Gastrocnemius medialis (tissue), 4 donors: Measurements from ENCODE around the gene KNG1.
"Not testable (repeated sequence)": the region's sequence is repeated elsewhere in the genome, so short reads cannot be mapped to it uniquely, and the experiment has no call there.

Experiments used
- POLR2A ChIP-seq, 2 donors: fragments of 450-650 bp; IDR thresholded peaks; one replicate each; pipeline ENCODE4 v1.6.1; 2017; ENCODE audit warnings: antibody characterized with exemption in 2 of 2, mild to moderate bottlenecking in 2 of 2, moderate library complexity in 2 of 2
- TF ChIP-seq, protein P1 (sequence below), 5 experiments: fragments of 450-650 bp in 3 of 5; fragments of 200-600 bp in 2 of 5; sonication (generic) in 2 of 5; IDR thresholded peaks in 4 of 5; conservative IDR thresholded peaks in 1 of 5; 1 replicate in 4 of 5; 2 replicates in 1 of 5; pipeline ENCODE4 v1.5.1; 2016 to 2019; ENCODE audit warnings: antibody characterized with exemption in 5 of 5, mild to moderate bottlenecking in 3 of 5, moderate library complexity in 3 of 5

DNA sequence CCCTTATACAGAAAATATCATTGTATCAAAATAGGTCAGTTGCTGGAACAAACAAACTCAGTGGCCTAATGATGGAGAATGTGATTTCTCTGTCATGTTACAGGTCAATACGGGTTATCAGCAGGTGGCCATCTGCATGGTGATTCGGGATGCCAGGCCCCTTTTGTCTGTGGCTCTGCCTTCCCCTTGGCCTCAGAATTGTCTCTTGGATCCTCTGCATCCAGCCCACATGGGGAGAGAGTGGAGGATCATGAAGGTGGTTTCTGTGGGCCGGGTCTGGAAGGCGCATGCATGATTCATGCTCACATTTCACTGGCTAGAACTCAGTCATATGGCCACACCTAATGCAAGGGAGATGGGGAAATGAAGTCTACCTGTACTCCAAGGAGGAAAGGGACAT is 6.5 kb upstream of the KNG1 start:
- not testable (repeated sequence) for TF ChIP-seq POLR2A (IDR thresholded peaks at IDR 0.05)
- TF ChIP-seq, protein P1, sequence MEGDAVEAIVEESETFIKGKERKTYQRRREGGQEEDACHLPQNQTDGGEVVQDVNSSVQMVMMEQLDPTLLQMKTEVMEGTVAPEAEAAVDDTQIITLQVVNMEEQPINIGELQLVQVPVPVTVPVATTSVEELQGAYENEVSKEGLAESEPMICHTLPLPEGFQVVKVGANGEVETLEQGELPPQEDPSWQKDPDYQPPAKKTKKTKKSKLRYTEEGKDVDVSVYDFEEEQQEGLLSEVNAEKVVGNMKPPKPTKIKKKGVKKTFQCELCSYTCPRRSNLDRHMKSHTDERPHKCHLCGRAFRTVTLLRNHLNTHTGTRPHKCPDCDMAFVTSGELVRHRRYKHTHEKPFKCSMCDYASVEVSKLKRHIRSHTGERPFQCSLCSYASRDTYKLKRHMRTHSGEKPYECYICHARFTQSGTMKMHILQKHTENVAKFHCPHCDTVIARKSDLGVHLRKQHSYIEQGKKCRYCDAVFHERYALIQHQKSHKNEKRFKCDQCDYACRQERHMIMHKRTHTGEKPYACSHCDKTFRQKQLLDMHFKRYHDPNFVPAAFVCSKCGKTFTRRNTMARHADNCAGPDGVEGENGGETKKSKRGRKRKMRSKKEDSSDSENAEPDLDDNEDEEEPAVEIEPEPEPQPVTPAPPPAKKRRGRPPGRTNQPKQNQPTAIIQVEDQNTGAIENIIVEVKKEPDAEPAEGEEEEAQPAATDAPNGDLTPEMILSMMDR (IDR thresholded peaks at IDR 0.05 in 4 of 5, conservative IDR thresholded peaks at IDR 0.05 in 1 of 5): not testable (repeated sequence)
